HG03521 (cell line): Measurements from ENCODE around the gene ATG16L2.
"Not testable (repeated sequence)": the region's sequence is repeated elsewhere in the genome, so short reads cannot be mapped to it uniquely, and the experiment has no call there.

Source experiments
- ATAC-seq: cut with Tn5 transposase; IDR thresholded peaks from one replicate; pipeline ENCODE4 v1.9.1; 2021; ENCODE audit warnings: mild to moderate bottlenecking, moderate library complexity; ENCODE audit not compliant: unreplicated experiment

Gene ATG16L2

GRCh38 chr11:72836111-72836510 is 21.9 kb downstream of the ATG16L2 start:
- no peak for ATAC-seq

- no peak for ATAC-seq
Measured at GRCh38 chr11:72838691-72839305, 24.6 kb downstream of the ATG16L2 start.

- ATAC-seq, result no peak
Measured at GRCh38 chr11:72840780-72841179, 26.6 kb downstream of the ATG16L2 start.

- no peak for ATAC-seq
Measured at GRCh38 chr11:72841397-72841796, 27.2 kb downstream of the ATG16L2 start.

GRCh38 chr11:72842126-72842525 is 27.9 kb downstream of the ATG16L2 start:
- no peak for ATAC-seq

- ATAC-seq, result no peak
Measured at GRCh38 chr11:72842653-72843330, 28.6 kb downstream of the ATG16L2 start.

- no peak for ATAC-seq
Measured at GRCh38 chr11:72844356-72844755, 30.1 kb downstream of the ATG16L2 start.

- ATAC-seq, result no peak
Measured at GRCh38 chr11:72848846-72849466, 34.7 kb downstream of the ATG16L2 start.

GRCh38 chr11:72850832-72851231 is 36.6 kb downstream of the ATG16L2 start:
- no peak for ATAC-seq

GRCh38 chr11:72851726-72852125 is 37.5 kb downstream of the ATG16L2 start:
- no peak for ATAC-seq

GRCh38 chr11:72856065-72856464 is 41.9 kb downstream of the ATG16L2 start:
- ATAC-seq, result no peak

GRCh38 chr11:72856551-72857345 is 42.5 kb downstream of the ATG16L2 start:
- no peak for ATAC-seq

GRCh38 chr11:72858267-72858666 is 44.1 kb downstream of the ATG16L2 start:
- not testable (repeated sequence) for ATAC-seq

- no peak for ATAC-seq
Measured at GRCh38 chr11:72859126-72859525, 44.9 kb downstream of the ATG16L2 start.

- no peak for ATAC-seq
Measured at GRCh38 chr11:72860010-72860409, 45.8 kb downstream of the ATG16L2 start.

GRCh38 chr11:72860592-72860991 is 46.4 kb downstream of the ATG16L2 start:
- ATAC-seq, result no peak

GRCh38 chr11:72863091-72863490 is 48.9 kb downstream of the ATG16L2 start:
- ATAC-seq, result no peak

- no peak for ATAC-seq
Measured at GRCh38 chr11:72863916-72864315, 49.7 kb downstream of the ATG16L2 start.

GRCh38 chr11:72864702-72865655 is 50.8 kb downstream of the ATG16L2 start:
- ATAC-seq, result no peak

- no peak for ATAC-seq
Measured at GRCh38 chr11:72867970-72868369, 53.8 kb downstream of the ATG16L2 start.
